HepG2 (cell line): ENCODE data around the gene TICAM2. TPM values are rescaled to one million over a fixed set of nuclear protein-coding genes. Genes with fewer than 3 reads are reported as not detected.
A peak's percentile ranks its signal among the peaks of the same experiment; 100 is the strongest.

Experiments used
- ARID4A ChIP-seq: sonication (generic); formaldehyde crosslinking; IDR thresholded peaks from 2 replicates; pipeline ENCODE4 v1.5.0; 2020; ENCODE audit warnings: mild to moderate bottlenecking, missing genetic modification reagents, borderline replicate concordance
- CBX5 ChIP-seq: sonication (generic); formaldehyde crosslinking; IDR thresholded peaks from 2 replicates; pipeline ENCODE4 v1.4.0; 2020; ENCODE audit warnings: missing genetic modification reagents, borderline replicate concordance
- GTF3A ChIP-seq: sonication (generic); formaldehyde crosslinking; conservative IDR thresholded peaks from 2 replicates; pipeline ENCODE4 v1.4.0; 2020; ENCODE audit warnings: mild to moderate bottlenecking, missing genetic modification reagents
- KIAA2018 ChIP-seq: sonication (generic); formaldehyde crosslinking; IDR thresholded peaks from 2 replicates; pipeline ENCODE4 v1.5.0; 2020; ENCODE audit warnings: mild to moderate bottlenecking, missing genetic modification reagents, borderline replicate concordance
- MEF2D ChIP-seq: sonication (generic); formaldehyde crosslinking; IDR thresholded peaks from 2 replicates; pipeline ENCODE4 v1.5.1; 2020; ENCODE audit warnings: mild to moderate bottlenecking, missing genetic modification reagents
- NCOA2 ChIP-seq: sonication (generic); formaldehyde crosslinking; IDR thresholded peaks from 2 replicates; pipeline ENCODE4 v1.8.0; 2022; ENCODE audit warnings: inconsistent platforms
- ZHX2 ChIP-seq, 2 experiments: sonication (generic) in 1 of 2; formaldehyde crosslinking in 1 of 2; IDR thresholded peaks; 2 replicates each; pipeline versions ENCODE4 v1.6.1 to v1.9.0; 2014 to 2022; ENCODE audit warnings: antibody characterized with exemption in 1 of 2, borderline replicate concordance in 1 of 2, inconsistent platforms in 1 of 2, low read depth in 1 of 2, missing genetic modification reagents in 1 of 2
- polyA plus RNA-seq, 8 experiments: library from polyadenylated mRNA; depleted of rRNA in 3 of 8; stranded (reverse) in 7 of 8; unstranded in 1 of 8; fragments of >200 nt; fragmentation: Illumina TruSeq in 4 of 8; extraction: Trizol in 4 of 8; gene quantifications; 2 replicates each; pipeline versions ENCODE4 v1.2.1 to v1.2.3, GENCODE V29; 2011 to 2016; ENCODE audit warnings: low read depth in 4 of 8, missing spikeins in 1 of 8, mixed read lengths in 1 of 8; ENCODE audit not compliant: insufficient read depth in 1 of 8
- total RNA-seq, 5 experiments: library from RNA; depleted of rRNA; stranded (reverse); fragments of >200 nt; fragmentation: Illumina TruSeq; extraction: Trizol; gene quantifications; 2 replicates each; pipeline ENCODE4 v1.2.3, GENCODE V29; 2016; ENCODE audit warnings: low read depth in 1 of 5

The TICAM2 gene
- total and polyA plus RNA-seq, 2 of the 13 experiments (the other 11 are each of a cell fraction or from before 2014, with no cell fraction given) = 0.04 TPM; not detected in 1

- TF ChIP-seq ARID4A (peak; percentile 92; the same call in 1 of the 2 replicates), NCOA2 (CRISPR knock-in tag) (peak; percentile 32; the same call in 1 of the 2 replicates), ZHX2 (IDR thresholded peaks at IDR 0.05; ENCODE audit: low read depth) (peak; percentile 53; the same call in 1 of the 2 replicates), ZHX2 (CRISPR knock-in tag; IDR thresholded peaks at IDR 0.05; ENCODE audit: borderline replicate concordance) (no peak), GTF3A (CRISPR knock-in tag) (no peak), CBX5 (no peak; the same call in 1 of the 2 replicates), MEF2D (CRISPR knock-in tag) (no peak; the same call in 1 of the 2 replicates), KIAA2018 (CRISPR knock-in tag) (no peak)
These were observed 23.5 kb upstream of the TICAM2 start, which contains the start of gene TMED7 (continued) for GRCh38 chr5:115625579-115626444.
